HL-60 (cell line): ENCODE data around the gene SELENOP.
A peak's percentile ranks its signal among the peaks of the same experiment; 100 is the strongest.

ENCODE experiments used
- GABPA ChIP-seq: IDR thresholded peaks from 2 replicates; pipeline ENCODE4 v1.6.1; 2012; ENCODE audit warnings: low read depth
- POLR2AphosphoS5 ChIP-seq: IDR thresholded peaks from 2 replicates; pipeline ENCODE4 v1.6.1; 2012; ENCODE audit warnings: low read depth
- SPI1 ChIP-seq: IDR thresholded peaks from 2 replicates; pipeline ENCODE4 v1.6.1; 2012; ENCODE audit warnings: low read depth, mild to moderate bottlenecking, borderline replicate concordance
- TF ChIP-seq, protein P1 (sequence below): IDR thresholded peaks from one replicate; pipeline ENCODE4 v1.5.1; 2011; ENCODE audit warnings: low read length, control low read depth, inconsistent platforms; ENCODE audit not compliant: insufficient read depth

DNA sequence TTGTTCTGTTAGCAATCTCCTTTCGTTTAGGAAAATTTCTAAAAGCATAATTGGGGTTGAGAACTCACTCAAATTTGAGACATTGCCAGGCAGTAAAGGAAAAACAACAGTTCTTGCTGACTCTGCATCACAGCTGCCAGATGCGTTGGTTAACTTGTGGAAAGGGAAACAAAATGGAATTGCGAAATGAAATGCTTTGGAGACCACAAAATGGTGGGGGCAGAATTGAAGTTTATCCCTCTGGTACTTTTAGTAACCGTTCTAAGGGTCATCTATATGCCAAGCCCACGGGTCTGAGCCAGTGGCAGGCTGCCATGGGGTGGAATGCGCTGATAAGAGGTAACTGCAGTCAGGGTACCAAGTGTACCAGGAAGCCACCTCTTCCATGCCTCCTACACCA lies 28.6 kb upstream of the SELENOP start:
- TF ChIP-seq POLR2AphosphoS5 (no peak), GABPA (peak; percentile 9; the same call in 1 of the 2 replicates), SPI1 (no peak)
- TF ChIP-seq, protein P1, sequence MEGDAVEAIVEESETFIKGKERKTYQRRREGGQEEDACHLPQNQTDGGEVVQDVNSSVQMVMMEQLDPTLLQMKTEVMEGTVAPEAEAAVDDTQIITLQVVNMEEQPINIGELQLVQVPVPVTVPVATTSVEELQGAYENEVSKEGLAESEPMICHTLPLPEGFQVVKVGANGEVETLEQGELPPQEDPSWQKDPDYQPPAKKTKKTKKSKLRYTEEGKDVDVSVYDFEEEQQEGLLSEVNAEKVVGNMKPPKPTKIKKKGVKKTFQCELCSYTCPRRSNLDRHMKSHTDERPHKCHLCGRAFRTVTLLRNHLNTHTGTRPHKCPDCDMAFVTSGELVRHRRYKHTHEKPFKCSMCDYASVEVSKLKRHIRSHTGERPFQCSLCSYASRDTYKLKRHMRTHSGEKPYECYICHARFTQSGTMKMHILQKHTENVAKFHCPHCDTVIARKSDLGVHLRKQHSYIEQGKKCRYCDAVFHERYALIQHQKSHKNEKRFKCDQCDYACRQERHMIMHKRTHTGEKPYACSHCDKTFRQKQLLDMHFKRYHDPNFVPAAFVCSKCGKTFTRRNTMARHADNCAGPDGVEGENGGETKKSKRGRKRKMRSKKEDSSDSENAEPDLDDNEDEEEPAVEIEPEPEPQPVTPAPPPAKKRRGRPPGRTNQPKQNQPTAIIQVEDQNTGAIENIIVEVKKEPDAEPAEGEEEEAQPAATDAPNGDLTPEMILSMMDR = no peak
